ENCODE results near the gene CUX1.

CUX1 gene

DNA sequence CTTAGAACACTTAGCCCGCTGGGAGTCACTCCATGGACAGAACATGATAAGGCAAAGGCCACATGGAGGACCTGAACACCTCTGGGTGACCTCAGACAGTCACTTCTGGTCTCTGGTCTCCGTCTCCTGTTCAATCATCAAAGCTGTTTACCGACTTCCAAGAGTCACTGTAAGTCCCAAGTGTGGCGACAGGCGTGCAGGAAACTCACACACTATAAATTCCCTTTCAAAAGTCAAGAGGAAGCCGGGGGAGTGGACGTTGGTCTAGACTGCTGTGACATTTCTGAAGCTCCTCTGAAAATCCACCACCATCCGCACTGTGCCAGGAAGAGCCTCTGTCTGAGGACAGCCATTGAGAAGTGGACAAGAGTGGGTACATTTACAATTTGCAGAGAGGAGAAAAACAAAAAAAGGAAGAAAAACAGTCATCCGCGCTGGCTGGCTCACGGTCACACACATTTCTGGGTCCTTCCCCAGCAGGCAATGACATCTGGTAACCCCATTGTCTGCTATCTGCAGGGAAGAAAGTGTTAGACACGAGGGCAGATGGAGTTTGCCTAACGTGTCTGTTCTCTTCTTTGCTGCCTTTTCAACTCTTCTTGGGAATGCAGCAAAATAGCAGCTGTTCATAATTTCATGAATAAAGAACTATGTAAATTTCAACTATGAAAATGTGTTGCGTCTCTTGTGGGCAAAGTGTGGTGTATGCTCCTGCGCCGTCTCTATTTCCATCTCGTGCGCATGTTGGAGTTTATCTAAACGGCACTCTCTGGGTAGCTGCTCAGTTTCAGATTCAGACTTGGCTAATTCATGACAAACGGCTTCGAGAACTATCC is 32.9 kb upstream of the CUX1 start:
- no peak for TF ChIP-seq EZH2phosphoT487 (IDR thresholded peaks at IDR 0.05; ENCODE audit: borderline replicate concordance, low read length)
- TF ChIP-seq, protein P1, sequence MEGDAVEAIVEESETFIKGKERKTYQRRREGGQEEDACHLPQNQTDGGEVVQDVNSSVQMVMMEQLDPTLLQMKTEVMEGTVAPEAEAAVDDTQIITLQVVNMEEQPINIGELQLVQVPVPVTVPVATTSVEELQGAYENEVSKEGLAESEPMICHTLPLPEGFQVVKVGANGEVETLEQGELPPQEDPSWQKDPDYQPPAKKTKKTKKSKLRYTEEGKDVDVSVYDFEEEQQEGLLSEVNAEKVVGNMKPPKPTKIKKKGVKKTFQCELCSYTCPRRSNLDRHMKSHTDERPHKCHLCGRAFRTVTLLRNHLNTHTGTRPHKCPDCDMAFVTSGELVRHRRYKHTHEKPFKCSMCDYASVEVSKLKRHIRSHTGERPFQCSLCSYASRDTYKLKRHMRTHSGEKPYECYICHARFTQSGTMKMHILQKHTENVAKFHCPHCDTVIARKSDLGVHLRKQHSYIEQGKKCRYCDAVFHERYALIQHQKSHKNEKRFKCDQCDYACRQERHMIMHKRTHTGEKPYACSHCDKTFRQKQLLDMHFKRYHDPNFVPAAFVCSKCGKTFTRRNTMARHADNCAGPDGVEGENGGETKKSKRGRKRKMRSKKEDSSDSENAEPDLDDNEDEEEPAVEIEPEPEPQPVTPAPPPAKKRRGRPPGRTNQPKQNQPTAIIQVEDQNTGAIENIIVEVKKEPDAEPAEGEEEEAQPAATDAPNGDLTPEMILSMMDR (IDR thresholded peaks at IDR 0.05; ENCODE audit: low read depth, low read length, poor library complexity, severe bottlenecking): no peak
- Histone ChIP-seq H3K9me3 (ENCODE audit: control insufficient read depth, insufficient read depth, low read length) (no peaks in the 10 kb centered on the region), H3K27me3 (ENCODE audit: control insufficient read depth, low read length) (peaks cover 15% of the 10 kb centered on the region), H3K4me1 (ENCODE audit: control insufficient read depth, low read length) (peaks cover 7% of the 10 kb centered on the region; the same call in 1 of the 2 replicates), H3K4me3 (ENCODE audit: low read length) (no peak overlapping the region), H3F3A (ENCODE audit: control insufficient read depth, insufficient read depth) (no peaks in the 10 kb centered on the region), H3K27ac (ENCODE audit: low read depth, low read length) (no peak overlapping the region), H4K20me1 (ENCODE audit: control insufficient read depth, insufficient read depth, low read depth, low read length) (no peaks in the 10 kb centered on the region), H3K4me2 (ENCODE audit: low read length) (no peak overlapping the region), H3K36me3 (ENCODE audit: control insufficient read depth, low read length) (no peaks in the 10 kb centered on the region), H3K79me2 (ENCODE audit: control insufficient read depth, low read length) (no peaks in the 10 kb centered on the region), H3K9me2 (replicated peaks; ENCODE audit: control insufficient read depth, low read length) (no peaks in the 10 kb centered on the region)

DNA sequence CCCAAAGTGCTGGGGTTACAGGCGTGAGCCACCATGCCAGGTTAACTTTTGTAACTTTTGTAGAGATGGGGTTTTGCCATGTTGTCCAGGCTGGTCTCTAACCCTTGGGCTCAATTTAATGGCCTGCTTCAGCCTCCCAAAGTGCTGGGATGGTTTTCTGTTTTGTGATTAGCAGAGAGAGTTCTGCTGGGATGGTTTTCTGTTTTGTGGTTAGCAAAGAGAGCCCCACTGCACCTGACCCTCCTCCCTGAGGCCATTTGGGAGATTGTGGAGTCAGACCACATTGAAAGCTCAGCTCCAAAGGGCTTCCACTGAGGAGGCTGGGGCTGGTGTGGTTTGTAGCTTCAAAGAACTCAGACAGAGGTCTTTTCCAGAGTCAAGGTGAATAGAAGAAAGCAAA is 29.6 kb upstream of the CUX1 start:
- no peak overlapping the region for H3K4me3 ChIP-seq (ENCODE audit: low read length)
- H3K27ac ChIP-seq (ENCODE audit: low read depth, low read length): no peak overlapping the region
- no peaks in the 10 kb centered on the region for H4K20me1 ChIP-seq (ENCODE audit: control insufficient read depth, insufficient read depth, low read depth, low read length)
- H3K4me2 ChIP-seq (ENCODE audit: low read length): no peak overlapping the region
- no peaks in the 10 kb centered on the region for H3K79me2 ChIP-seq (ENCODE audit: control insufficient read depth, low read length)
- H3F3A ChIP-seq (ENCODE audit: control insufficient read depth, insufficient read depth): no peaks in the 10 kb centered on the region
- no peaks in the 10 kb centered on the region for H3K9me2 ChIP-seq (replicated peaks; ENCODE audit: control insufficient read depth, low read length)
- H3K36me3 ChIP-seq (ENCODE audit: control insufficient read depth, low read length): no peaks in the 10 kb centered on the region
- H3K27me3 ChIP-seq (ENCODE audit: control insufficient read depth, low read length): peaks cover 14% of the 10 kb centered on the region
- H3K4me1 ChIP-seq (ENCODE audit: control insufficient read depth, low read length): peaks cover 7% of the 10 kb centered on the region; the same call in 1 of the 2 replicates
- no peak for TF ChIP-seq EZH2phosphoT487 (IDR thresholded peaks at IDR 0.05; ENCODE audit: borderline replicate concordance, low read length)
- TF ChIP-seq, protein P1 (IDR thresholded peaks at IDR 0.05; ENCODE audit: low read depth, low read length, poor library complexity, severe bottlenecking): no peak
- H3K9me3 ChIP-seq (ENCODE audit: control insufficient read depth, insufficient read depth, low read length): no peaks in the 10 kb centered on the region

DNA sequence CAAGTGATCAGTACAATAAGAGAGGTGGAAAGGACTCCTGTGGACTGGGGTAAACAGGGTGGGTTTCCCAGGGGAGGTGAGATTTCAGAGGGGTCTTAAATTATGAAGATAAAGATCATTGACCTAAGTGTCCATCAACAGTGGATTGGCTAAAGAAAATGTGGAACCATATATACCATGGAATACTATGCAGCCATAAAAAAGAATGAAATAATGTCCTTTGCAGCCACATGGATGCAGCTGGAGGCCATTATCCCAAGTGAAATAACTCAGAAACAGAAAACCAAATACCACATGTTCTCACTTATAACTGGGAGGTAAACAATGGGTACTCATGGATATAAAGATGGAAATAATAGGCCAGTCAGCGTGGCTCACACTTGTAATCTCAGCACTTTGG is 28.9 kb upstream of the CUX1 start:
- TF ChIP-seq, protein P1 (IDR thresholded peaks at IDR 0.05; ENCODE audit: low read depth, low read length, poor library complexity, severe bottlenecking): no peak
- no peak for TF ChIP-seq EZH2phosphoT487 (IDR thresholded peaks at IDR 0.05; ENCODE audit: borderline replicate concordance, low read length)
- Histone ChIP-seq H3K27ac (ENCODE audit: low read depth, low read length) (no peak overlapping the region), H3F3A (ENCODE audit: control insufficient read depth, insufficient read depth) (no peaks in the 10 kb centered on the region), H3K9me3 (ENCODE audit: control insufficient read depth, insufficient read depth, low read length) (no peaks in the 10 kb centered on the region), H4K20me1 (ENCODE audit: control insufficient read depth, insufficient read depth, low read depth, low read length) (no peaks in the 10 kb centered on the region), H3K4me2 (ENCODE audit: low read length) (no peak overlapping the region), H3K36me3 (ENCODE audit: control insufficient read depth, low read length) (no peaks in the 10 kb centered on the region), H3K9me2 (replicated peaks; ENCODE audit: control insufficient read depth, low read length) (no peaks in the 10 kb centered on the region), H3K4me1 (ENCODE audit: control insufficient read depth, low read length) (peaks cover 7% of the 10 kb centered on the region; the same call in 1 of the 2 replicates), H3K4me3 (ENCODE audit: low read length) (no peak overlapping the region), H3K79me2 (ENCODE audit: control insufficient read depth, low read length) (no peaks in the 10 kb centered on the region), H3K27me3 (ENCODE audit: control insufficient read depth, low read length) (peaks cover 9% of the 10 kb centered on the region)
